HG03469 (cell line): Measurements from ENCODE around the gene FANCM.
A peak's percentile ranks its signal among the peaks of the same experiment; 100 is the strongest.
"Not testable (repeated sequence)": the region's sequence is repeated elsewhere in the genome, so short reads cannot be mapped to it uniquely, and the experiment has no call there.

Experiments used
- ATAC-seq: cut with Tn5 transposase; IDR thresholded peaks from one replicate; pipeline ENCODE4 v1.9.1; 2021; ENCODE audit warnings: mild to moderate bottlenecking, moderate library complexity, moderate number of reproducible peaks; ENCODE audit not compliant: unreplicated experiment

The FANCM gene

GRCh38 chr14:45142083-45142482 lies 6.4 kb downstream of the FANCM start:
- ATAC-seq = not testable (repeated sequence)

- ATAC-seq = peak; percentile 56
Observed at GRCh38 chr14:45144658-45145057, 8.9 kb downstream of the FANCM start.

DNA sequence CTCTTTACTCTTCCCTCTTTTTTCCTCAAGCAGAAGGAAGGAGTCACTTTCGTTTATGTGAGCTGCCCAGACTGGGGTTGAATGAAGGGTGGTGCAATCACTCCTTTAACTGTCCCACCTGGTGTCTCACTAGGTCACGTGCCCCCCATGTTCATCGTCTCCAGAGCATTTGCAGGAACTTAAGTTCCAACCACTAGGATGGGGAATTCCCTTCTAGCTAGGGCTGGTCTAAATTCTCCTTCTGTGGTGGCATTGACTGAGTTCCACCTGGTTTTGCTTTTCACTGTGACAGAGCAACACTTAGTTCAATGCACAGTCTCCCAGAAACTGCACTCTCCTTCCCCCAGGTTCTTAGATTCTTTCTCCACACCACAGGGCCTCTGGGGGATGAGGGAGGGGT lies 9.5 kb downstream of the FANCM start:
- no peak for ATAC-seq

DNA sequence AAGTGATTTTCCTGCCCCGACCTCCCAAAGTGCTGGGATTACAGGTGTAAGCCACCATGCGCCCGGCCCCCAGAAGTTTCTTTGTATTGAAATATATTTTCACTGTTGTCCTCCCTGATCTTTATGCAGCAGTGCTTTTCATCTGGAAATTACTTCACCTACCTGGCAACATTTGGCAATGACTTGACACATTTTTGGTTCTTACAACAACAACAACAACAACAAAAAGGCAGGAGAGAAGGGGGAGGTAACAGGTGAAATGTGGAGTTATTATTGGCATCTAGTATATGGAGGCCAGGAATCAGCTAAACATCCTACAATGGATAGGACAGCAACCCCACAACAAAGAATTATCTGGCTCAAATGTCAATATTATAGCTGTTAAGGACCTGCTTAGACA lies 13.9 kb downstream of the FANCM start:
- no peak for ATAC-seq

DNA sequence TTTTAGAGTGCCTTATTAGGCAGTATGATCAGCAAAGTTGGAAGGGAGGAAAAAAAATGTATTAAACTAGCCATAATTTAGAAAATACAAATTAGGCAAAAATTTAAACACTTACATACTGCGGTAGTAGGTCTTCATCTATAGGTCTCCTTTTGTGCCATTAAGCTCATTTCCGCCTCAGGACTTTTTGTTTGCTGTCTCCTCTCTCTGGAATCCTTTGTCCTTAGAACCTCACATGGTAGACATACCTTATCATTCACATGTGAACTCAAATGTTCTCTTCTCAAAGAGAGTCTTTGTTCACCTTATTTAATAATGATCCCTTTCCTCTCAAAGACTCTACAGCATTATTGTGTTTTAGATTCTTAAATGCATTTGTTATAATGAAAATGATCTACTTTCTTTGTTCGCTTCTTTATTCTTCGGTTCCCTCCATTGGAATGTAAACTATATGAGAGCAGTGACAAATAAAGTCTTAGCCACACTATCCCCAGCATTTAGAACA lies 14.7 kb downstream of the FANCM start:
- ATAC-seq = no peak

DNA sequence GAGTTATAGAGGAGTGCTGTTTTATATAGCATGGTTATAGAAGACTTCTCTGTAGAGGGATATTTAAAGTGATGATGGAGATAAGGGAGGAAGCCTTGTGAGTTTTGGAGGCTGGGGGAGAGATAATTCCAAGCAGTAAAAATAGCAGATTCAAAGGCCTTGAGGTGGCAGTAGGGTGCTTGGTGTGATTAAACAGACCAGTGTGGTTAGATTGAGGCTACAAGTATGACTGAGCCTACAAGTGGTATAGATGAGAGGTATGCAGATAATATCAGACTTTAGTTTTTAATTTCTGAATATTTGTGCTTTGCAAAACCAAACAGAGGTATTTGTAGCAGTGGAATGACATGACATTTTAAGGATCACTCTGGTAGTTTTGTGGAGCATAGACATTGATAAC lies 20.3 kb downstream of the FANCM start:
- ATAC-seq = peak; percentile 73

DNA sequence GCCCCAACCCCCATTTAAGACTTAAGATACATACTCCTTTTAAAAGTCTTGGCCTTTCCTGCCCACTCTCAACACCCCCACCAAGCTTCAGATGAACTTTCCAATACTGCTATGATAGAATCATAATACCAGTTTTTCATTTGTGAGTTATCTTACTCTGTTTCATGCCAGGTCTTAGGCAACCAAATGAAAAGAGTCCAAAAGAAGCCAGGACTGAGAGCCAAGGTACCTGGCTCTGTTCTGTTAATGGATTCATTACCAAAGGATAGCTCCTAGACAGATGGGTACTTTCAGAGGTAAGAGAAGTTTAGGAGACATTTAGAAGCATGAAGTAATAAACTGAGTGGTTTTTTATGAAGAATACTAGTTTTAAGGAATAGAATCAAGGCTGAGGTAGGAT lies 34.2 kb downstream of the FANCM start:
- no peak for ATAC-seq

DNA sequence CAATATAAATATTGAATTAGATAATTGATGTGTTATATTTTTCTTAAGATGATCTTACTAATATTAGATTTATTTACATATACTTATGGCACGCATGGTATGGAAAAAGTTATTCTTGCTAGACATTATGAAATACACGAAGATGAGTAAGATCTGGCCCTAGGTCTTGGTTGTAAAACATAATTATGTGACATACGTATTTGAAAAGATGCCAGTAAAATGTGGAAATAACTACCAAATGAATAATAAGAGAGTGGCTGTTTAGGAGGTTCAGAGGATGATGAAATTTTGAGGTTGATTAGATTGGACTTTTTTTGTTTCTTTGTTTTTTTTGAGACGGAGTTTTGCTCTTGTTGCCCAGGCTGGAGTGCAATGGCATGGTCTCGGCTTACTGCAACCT lies 41.3 kb downstream of the FANCM start:
- no peak for ATAC-seq

GRCh38 chr14:45181329-45181728 lies 45.6 kb downstream of the FANCM start:
- no peak for ATAC-seq

DNA sequence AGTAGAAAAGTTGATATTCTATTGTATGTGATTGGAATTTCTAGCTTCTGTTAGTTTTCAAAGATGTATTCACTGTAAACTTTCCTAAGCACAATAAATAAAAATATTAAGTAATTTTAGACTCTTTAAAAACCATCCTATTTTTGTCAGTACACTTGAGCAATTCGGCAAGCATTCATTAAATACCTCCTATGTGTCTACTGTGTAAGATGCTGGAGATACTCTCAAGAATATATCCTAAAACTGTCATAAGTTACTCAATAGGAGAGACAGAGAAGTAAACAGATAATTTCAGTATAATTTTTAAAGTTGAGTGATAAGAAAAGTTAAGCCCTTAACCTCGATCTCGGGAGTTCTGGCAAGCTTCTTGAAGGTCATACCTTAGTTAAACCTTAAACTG lies 46.1 kb downstream of the FANCM start:
- ATAC-seq = no peak

GRCh38 chr14:45185100-45185814 lies 49.5 kb downstream of the FANCM start:
- ATAC-seq = no peak

DNA sequence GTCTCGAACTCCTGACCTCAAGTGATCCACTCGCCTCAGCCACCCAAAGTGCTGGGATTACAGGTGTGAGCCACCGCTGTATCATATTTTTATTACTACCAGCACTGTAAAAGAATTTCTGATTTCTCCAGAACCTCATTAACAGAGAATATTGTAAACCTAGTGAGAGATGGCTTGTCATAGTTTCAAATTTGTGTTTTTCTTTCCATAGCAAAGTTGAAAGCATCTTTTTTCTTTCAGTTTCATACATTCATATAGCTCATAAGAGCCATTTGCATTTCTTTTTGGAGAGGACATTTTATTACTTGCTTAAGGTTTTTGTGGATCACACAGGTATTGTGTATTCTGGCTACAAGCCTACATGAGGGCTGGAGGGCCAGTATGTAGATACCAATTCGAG lies 59.2 kb downstream of the FANCM start:
- ATAC-seq = no peak

DNA sequence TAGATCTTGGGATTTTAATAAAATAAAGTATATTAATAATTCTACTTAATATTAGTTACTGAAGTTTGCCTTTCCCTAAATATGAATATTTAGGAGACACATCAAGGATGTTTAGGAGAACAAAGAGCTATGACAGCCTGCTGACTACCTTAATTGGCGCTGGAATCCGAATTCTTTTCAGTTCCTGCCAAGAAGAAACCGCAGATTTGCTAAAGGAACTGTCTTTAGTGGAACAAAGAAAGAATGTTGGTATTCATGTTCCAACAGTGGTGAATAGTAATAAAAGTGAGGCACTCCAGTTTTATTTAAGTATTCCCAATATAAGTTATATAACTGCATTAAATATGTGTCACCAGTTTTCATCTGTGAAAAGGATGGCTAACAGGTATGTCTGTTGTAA lies 62.8 kb downstream of the FANCM start:
- ATAC-seq = no peak

GRCh38 chr14:45199230-45199629 lies 63.5 kb downstream of the FANCM start:
- ATAC-seq = no peak

GRCh38 chr14:45201905-45202304 lies 66.2 kb downstream of the FANCM start:
- peak; percentile 58 for ATAC-seq

GRCh38 chr14:45204241-45204640 lies 68.5 kb downstream of the FANCM start:
- ATAC-seq = no peak

GRCh38 chr14:45210159-45210558 lies 74.4 kb downstream of the FANCM start:
- ATAC-seq = no peak

GRCh38 chr14:45211295-45211694 lies 75.6 kb downstream of the FANCM start:
- no peak for ATAC-seq

DNA sequence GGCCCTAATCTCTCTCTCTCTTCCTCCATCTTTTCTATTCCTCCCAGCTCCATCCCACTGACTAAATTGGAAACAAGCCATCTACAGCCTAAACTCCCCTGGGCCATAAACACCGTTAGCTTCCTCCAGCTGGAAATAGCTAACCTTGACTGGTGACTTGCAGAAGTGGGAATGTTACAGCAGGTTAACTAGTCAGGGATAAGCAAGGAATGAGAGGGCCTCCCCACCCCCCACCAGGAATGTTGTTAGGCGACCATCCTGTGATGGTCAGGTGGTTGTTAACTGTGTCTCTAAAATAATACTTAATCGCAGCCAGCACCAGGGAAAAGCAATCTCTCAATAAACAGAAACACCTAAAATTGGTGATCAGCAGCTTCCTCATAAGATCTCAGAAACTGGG lies 76.5 kb downstream of the FANCM start:
- ATAC-seq = no peak

GRCh38 chr14:45213716-45214115 lies 78.0 kb downstream of the FANCM start:
- not testable (repeated sequence) for ATAC-seq

DNA sequence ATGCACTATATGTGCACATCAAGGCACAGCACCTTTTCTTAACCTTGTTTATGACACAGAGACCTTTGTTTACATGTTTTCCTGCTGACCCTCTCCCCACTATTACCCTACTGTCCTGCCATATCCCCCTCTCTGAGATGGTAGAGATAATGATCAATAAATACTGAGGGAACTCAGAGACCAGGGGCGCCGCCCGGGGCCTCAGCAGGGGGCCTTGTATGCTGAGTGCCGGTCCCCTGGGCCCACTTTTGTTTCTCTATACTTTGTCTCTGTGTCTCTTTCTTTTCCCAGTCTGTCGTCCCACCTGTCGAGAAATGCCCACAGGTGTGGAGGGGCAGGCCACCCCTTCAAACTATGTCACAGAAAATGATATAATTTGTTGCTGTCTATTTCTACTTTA lies 78.6 kb downstream of the FANCM start:
- ATAC-seq = not testable (repeated sequence)

GRCh38 chr14:45222485-45223262 lies 86.9 kb downstream of the FANCM start:
- no peak for ATAC-seq
